Ovary (tissue), 9 donors: Measurements from ENCODE around the gene FOSL2. TPM values are rescaled to one million over a fixed set of nuclear protein-coding genes. Genes with fewer than 3 reads are reported as not detected.

Experiments used
- DNase-seq, 5 donors: peaks; one replicate each; pipeline ENCODE4 v3.0.0-alpha.2; 2019 to 2020
- H3K27ac ChIP-seq, 2 donors: fragments of 200-600 bp; one replicate each; pipeline versions ENCODE4 v1.5.1 to v1.8.0; 2019 to 2022
- H3K27me3 ChIP-seq: fragments of 200-600 bp; one replicate; pipeline ENCODE4 v1.8.0; 2022
- H3K36me3 ChIP-seq: fragments of 200-600 bp; sonication (generic); one replicate; pipeline ENCODE4 v1.5.1; 2019
- H3K4me1 ChIP-seq: one replicate; pipeline ENCODE4 v1.8.1; 2013; ENCODE audit warnings: mild to moderate bottlenecking, moderate library complexity; ENCODE audit not compliant: insufficient read depth
- H3K4me3 ChIP-seq: fragments of 200-600 bp; sonication (generic); one replicate; pipeline ENCODE4 v1.5.1; 2017
- H3K9me3 ChIP-seq, 2 donors: fragments of 200-600 bp in 1 of 2; sonication (generic) in 1 of 2; one replicate each; pipeline versions ENCODE4 v1.5.1 to v1.8.1; 2013 to 2019; ENCODE audit warnings: mild to moderate bottlenecking in 1 of 2, moderate library complexity in 1 of 2
- EP300 ChIP-seq: sonication (generic); formaldehyde crosslinking; IDR thresholded peaks from one replicate; pipeline ENCODE4 v1.6.1; 2017; ENCODE audit warnings: antibody characterized with exemption
- POLR2A ChIP-seq: fragments of 450-650 bp; IDR thresholded peaks from one replicate; pipeline ENCODE4 v1.6.1; 2017; ENCODE audit warnings: antibody characterized with exemption, mild to moderate bottlenecking, moderate library complexity
- WGBS, 3 donors: extraction: QIAGEN DNeasy Blood & Tissue Kit in 1 of 3; methylation state at CpG; one replicate each; pipeline versions ENCODE4 v1.1.5 to v1.1.7; 2013 to 2017; 5-methylcytosine and 5-hydroxymethylcytosine counted together
- intact Hi-C, 4 donors: fragments of 100-400 bp; cut with DNase I; formaldehyde crosslinking; loops; one replicate each; pipeline versions ENCODE4 v1.11.0 to v1.15.1; 2022 to 2023
- polyA plus RNA-seq, 2 donors: library from polyadenylated mRNA; stranded (reverse); fragments of 200-250 nt in 1 of 2; fragments of 350-450 nt in 1 of 2; fragmentation: Illumina TruSeq in 1 of 2; extraction: RNeasy Lipid Tissue Mini Kit (QIAGEN cat#74804) in 1 of 2; gene quantifications; one replicate each; pipeline ENCODE4 v1.2.3, GENCODE V29; 2013 to 2014
- small RNA-seq: library from RNA; depleted of rRNA; stranded (forward); fragments of <200 nt; gene quantifications from one replicate; pipeline ENCODE3, GENCODE V24; 2016
- total RNA-seq, 7 donors: library from RNA; depleted of rRNA in 2 of 7; stranded (reverse); fragments of >200 nt in 2 of 7; fragmentation: NEBNext Ultra II Directional in 3 of 7; extraction: Animal tissue kit (Norgen Biotek cat#: 25700) in 3 of 7; gene quantifications; one replicate each; pipeline versions ENCODE4 v1.1.0 to v1.2.4, GENCODE V29; 2016 to 2023
- TF ChIP-seq, protein P1 (sequence below), 3 donors: fragments of 450-650 bp in 2 of 3; fragments of 200-600 bp in 1 of 3; IDR thresholded peaks; one replicate each; pipeline versions ENCODE4 v1.5.1 to v1.8.0; 2016 to 2022; ENCODE audit warnings: antibody characterized with exemption in 3 of 3, mild to moderate bottlenecking in 1 of 3
- donor health status: DM: no; HTN: no; CAD: no; lungs with moderate emphysema.
- donor health status: DM: no; HTN: no; CAD: no.
- donor health status: Bipolar disorder and iron deficiency.
- donor health status: DM: yes; HTN: yes; CAD: no.
- donor health status: DM: no; HTN: no; CAD: no.
- donor health status: DM: yes; HTN: yes; CAD: no.

FOSL2 gene
- total and polyA plus RNA-seq, 9 donors, result 56.2 to 322 (median 146) TPM

DNA sequence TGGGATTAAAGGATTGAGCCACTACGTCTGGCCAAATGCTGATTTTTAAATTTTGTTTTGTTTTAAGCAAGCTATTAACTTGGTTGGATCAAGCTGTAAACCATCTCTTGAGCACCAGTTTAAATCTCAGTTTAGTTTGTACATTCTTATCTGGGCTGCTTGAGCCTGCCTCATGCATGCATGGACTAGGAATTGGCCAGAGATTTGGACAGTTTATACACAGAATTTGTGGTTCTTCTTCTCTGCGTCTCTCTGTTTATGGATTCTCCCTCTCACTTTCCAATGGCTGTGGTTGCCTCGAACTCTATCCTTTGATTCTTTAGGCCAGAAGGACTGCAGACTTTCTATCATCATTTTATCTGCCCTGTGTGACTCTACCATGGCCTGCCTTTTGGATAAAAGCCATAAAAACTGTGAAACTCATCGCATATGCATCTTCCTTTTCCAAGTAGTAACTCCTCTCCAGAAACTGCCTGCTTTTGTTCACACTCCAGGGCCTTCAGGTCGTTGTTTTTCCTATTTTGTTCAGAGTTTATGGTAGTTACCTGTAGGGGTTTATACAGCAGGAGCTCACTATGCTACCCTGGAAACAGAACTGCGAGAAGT lies 70.7 kb downstream of the FOSL2 start:
- H3K4me3 ChIP-seq, result no peak overlapping the region
- H3K27me3 ChIP-seq, result no peaks in the 10 kb centered on the region
- TF ChIP-seq EP300 (no peak), POLR2A (no peak)
- TF ChIP-seq, protein P1, sequence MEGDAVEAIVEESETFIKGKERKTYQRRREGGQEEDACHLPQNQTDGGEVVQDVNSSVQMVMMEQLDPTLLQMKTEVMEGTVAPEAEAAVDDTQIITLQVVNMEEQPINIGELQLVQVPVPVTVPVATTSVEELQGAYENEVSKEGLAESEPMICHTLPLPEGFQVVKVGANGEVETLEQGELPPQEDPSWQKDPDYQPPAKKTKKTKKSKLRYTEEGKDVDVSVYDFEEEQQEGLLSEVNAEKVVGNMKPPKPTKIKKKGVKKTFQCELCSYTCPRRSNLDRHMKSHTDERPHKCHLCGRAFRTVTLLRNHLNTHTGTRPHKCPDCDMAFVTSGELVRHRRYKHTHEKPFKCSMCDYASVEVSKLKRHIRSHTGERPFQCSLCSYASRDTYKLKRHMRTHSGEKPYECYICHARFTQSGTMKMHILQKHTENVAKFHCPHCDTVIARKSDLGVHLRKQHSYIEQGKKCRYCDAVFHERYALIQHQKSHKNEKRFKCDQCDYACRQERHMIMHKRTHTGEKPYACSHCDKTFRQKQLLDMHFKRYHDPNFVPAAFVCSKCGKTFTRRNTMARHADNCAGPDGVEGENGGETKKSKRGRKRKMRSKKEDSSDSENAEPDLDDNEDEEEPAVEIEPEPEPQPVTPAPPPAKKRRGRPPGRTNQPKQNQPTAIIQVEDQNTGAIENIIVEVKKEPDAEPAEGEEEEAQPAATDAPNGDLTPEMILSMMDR (IDR thresholded peaks at IDR 0.05), result no peak
- no peak overlapping the region for H3K27ac ChIP-seq
- no peaks in the 10 kb centered on the region for H3K9me3 ChIP-seq
- intact Hi-C loops, result no loop called here
- no peaks in the 10 kb centered on the region for H3K4me1 ChIP-seq
- DNase-seq, result no peak
- WGBS, 3 donors, result 69 to 78% (median 70%) methylated on average over 6 of the region's 6 CpGs
- H3K36me3 ChIP-seq, result no peaks in the 10 kb centered on the region

DNA sequence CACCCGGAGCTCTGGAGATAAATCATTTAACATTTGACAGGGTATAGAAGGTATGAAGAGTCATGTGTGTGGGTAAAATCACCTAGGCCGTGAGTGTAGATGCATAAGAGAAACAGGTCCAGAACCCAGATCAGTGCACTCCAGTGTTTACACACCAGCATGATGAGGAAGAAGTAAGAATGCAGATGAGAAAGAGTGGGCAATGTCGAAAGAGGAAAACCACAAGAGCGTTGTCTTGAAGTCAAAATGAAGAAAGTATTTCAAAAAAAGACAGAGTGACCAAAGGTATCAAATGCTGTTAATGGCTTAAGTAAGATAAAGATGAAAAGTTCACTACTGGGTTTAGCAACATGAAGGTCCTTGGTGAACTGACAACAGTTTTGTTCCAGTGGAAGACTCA lies 71.2 kb downstream of the FOSL2 start:
- no peaks in the 10 kb centered on the region for H3K27me3 ChIP-seq
- no peaks in the 10 kb centered on the region for H3K9me3 ChIP-seq
- H3K4me3 ChIP-seq, result no peak overlapping the region
- H3K36me3 ChIP-seq, result no peaks in the 10 kb centered on the region
- TF ChIP-seq POLR2A, result no peak
- TF ChIP-seq EP300, result no peak
- TF ChIP-seq, protein P1 (IDR thresholded peaks at IDR 0.05), result no peak
- H3K4me1 ChIP-seq, result no peaks in the 10 kb centered on the region
- no peak overlapping the region for H3K27ac ChIP-seq
- intact Hi-C loops, result no loop called here
- WGBS, 3 donors, result 83 to 84% (median 84%) methylated on average over 4 of the region's 4 CpGs
- no peak for DNase-seq

DNA sequence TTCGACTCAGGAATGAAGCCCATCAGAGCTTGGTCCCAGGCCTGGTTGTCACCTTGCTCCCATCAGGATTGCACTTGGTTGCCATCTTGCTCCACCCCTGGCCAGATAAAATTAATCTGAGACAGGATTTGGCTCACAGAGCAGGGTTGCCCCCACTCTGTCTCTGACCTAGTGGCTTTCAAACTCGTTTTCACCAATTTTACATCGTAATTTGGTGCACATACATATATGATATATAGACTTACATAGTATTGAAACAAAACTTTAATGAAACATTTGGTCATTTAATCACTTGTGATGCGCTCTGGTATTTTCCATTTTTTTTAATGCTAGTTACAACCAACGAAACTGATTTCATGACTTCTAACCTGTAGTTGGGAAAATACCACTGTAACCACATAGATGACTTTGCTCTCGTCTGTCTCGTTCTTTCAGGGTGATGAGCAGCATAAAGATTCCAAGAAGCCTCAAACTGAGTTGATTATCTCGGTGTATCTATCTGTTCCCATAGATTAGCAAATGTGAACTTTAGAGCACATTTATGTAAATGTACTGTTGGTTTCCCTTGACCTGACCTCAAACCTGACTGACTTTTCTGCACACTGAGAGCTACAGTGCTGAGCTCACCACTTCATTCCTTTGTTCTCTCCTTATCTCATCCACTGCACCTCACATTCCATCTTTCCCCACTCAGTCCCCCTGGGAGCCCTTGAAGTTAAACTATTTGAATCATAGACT lies 72.7 kb downstream of the FOSL2 start:
- H3K27me3 ChIP-seq, result no peaks in the 10 kb centered on the region
- H3K4me1 ChIP-seq, result no peaks in the 10 kb centered on the region
- DNase-seq, result no peak
- no peaks in the 10 kb centered on the region for H3K9me3 ChIP-seq
- TF ChIP-seq EP300, result no peak
- TF ChIP-seq POLR2A, result no peak
- TF ChIP-seq, protein P1 (IDR thresholded peaks at IDR 0.05), result no peak
- intact Hi-C loops, result no loop called here
- no peak overlapping the region for H3K4me3 ChIP-seq
- 60 to 70% (median 66%) methylated on average over 8 of the region's 8 CpGs for WGBS, 3 donors
- no peak overlapping the region for H3K27ac ChIP-seq
- H3K36me3 ChIP-seq, result no peaks in the 10 kb centered on the region

Small RNA genes within 50 kb of the gene (small RNA-seq; reads per million reads assigned to genes)
- not detected for gene AC104695.3
- not detected for gene SNRPGP7

Other genes with a start within 250 kb of the FOSL2 start
- 1 to 10 TPM in 6 of 7 donors, under 1 TPM in 1; 0.99 to 7.7 (median 2.7) TPM for gene PLB1, start 103.2 kb downstream of the FOSL2 start, total RNA-seq
- 1 to 10 TPM; 2.2 to 9.3 TPM for gene PLB1, start 103.2 kb downstream of the FOSL2 start, polyA plus RNA-seq